ENCODE measurements around the gene ANKFY1. TPM values are rescaled to one million over a fixed set of nuclear protein-coding genes. Genes with fewer than 3 reads are reported as not detected.

Gene ANKFY1
- total RNA-seq, 1 experiment from 2014 or later: 63.2 TPM

DNA sequence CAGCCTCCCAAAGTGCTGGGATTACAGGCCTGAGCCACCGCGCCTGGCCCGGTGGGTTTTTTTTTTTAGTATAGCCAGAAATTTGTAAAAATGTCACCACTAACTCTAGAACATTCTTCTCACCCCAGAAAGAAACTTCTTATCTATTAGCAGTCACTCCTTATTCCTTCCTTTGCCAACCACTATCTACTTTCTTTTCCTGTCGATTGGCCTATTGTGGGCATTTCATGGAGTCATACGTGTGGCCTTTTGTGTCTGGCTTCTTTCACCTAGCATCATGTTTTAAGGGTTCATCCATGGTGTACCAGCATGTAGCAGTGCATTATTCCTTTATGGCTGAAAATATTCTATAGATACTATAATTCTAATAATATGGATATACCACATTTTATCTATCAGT lies 117.1 kb downstream of the ANKFY1 start:
- H3K36me3 ChIP-seq (ENCODE audit: insufficient read depth, low read length, poor library complexity, severe bottlenecking): no peaks in the 10 kb centered on the region
- peaks cover 5% of the 10 kb centered on the region for H3K4me1 ChIP-seq (ENCODE audit: insufficient read depth, low read length, poor library complexity, severe bottlenecking)
- TF ChIP-seq EZH2 (IDR thresholded peaks at IDR 0.05; ENCODE audit: borderline replicate concordance, low read depth, low read length, poor library complexity, severe bottlenecking): no peak
- TF ChIP-seq, protein P1, sequence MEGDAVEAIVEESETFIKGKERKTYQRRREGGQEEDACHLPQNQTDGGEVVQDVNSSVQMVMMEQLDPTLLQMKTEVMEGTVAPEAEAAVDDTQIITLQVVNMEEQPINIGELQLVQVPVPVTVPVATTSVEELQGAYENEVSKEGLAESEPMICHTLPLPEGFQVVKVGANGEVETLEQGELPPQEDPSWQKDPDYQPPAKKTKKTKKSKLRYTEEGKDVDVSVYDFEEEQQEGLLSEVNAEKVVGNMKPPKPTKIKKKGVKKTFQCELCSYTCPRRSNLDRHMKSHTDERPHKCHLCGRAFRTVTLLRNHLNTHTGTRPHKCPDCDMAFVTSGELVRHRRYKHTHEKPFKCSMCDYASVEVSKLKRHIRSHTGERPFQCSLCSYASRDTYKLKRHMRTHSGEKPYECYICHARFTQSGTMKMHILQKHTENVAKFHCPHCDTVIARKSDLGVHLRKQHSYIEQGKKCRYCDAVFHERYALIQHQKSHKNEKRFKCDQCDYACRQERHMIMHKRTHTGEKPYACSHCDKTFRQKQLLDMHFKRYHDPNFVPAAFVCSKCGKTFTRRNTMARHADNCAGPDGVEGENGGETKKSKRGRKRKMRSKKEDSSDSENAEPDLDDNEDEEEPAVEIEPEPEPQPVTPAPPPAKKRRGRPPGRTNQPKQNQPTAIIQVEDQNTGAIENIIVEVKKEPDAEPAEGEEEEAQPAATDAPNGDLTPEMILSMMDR (conservative IDR thresholded peaks at IDR 0.05; ENCODE audit: low read depth, low read length): no peak
- DNase-seq (ENCODE audit: low spot score): no peak
- CTCF ChIA-PET: no interaction called here
- no peaks in the 10 kb centered on the region for H3K27me3 ChIP-seq (replicated peaks; ENCODE audit: insufficient read depth, low read depth, low read length, poor library complexity)
- intact Hi-C loops (cut with micrococcal nuclease; ENCODE audit: unreplicated experiment): no loop called here
- no peaks in the 10 kb centered on the region for H3K9me3 ChIP-seq (ENCODE audit: low read depth, low read length, poor library complexity, severe bottlenecking)
- POLR2A ChIA-PET (ENCODE audit: low non-redundant PET): no interaction called here
- H3K27ac ChIP-seq (ENCODE audit: low read depth, low read length, poor library complexity, severe bottlenecking): no peak overlapping the region
- no TSS peak for BruUV-seq (replicated peaks)
- no peak overlapping the region for H3K4me3 ChIP-seq (ENCODE audit: low read depth, low read length, poor library complexity, severe bottlenecking)

DNA sequence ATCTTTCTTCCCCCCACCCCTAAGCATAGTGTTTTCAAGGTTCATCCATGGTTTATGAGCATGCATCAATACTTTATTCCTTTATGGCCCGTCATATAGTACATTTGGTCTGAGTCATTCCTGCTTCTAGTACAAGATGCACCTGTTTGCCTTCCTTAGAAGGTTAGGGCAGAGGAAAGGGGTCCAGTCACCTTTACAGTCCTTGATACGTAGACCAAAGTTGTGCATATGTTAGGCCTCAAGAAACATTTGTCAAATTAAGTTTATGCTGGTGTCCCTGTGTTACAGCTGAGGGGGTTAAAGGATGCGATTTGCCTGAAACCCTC lies 119.4 kb downstream of the ANKFY1 start:
- H3K27ac ChIP-seq (ENCODE audit: low read depth, low read length, poor library complexity, severe bottlenecking): peak overlapping the region; percentile 99

DNA sequence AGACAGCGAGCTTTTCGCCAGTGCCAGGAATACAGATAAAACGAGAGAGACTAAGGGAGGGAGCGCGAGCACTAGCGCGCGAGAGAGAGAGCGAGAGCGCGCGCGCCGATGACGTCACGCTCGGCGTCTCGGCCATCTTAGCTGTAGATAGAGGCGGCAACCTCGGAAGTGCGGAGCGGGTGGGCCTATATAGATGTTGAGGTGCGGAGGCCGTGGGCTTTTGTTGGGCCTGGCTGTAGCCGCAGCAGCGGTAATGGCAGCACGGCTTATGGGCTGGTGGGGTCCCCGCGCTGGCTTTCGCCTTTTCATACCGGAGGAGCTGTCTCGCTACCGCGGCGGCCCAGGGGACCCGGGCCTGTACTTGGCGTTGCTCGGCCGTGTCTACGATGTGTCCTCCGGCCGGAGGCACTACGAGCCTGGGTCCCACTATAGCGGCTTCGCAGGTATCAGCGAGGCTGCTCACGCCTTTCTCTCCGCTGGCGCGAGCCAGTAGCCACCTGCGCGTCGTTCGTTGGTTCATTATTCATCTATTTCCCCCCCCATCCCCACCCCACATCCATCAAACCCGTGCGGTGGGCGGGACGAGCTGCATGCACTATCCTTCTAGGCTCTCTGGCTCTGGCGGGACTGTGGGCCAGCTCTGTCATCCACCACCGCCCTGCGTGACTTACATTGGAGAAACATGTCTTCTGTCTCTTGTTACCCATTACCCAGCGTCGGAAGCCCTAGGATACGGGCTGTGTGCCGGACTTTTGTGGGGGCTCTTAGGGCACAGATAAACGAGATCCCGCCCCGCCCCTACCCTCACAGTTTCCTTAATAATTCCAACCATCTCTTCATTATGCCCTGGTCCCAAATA lies 120.0 kb downstream of the ANKFY1 start:
- intact Hi-C loops (cut with micrococcal nuclease; ENCODE audit: unreplicated experiment): no loop called here
- TSS peak; percentile 59 for BruUV-seq (replicated peaks)
- no peaks in the 10 kb centered on the region for H3K27me3 ChIP-seq (replicated peaks; ENCODE audit: insufficient read depth, low read depth, low read length, poor library complexity)
- H3K27ac ChIP-seq (ENCODE audit: low read depth, low read length, poor library complexity, severe bottlenecking): peak overlapping the region; percentile 99
- H3K4me1 ChIP-seq (ENCODE audit: insufficient read depth, low read length, poor library complexity, severe bottlenecking): peaks cover 7% of the 10 kb centered on the region
- no peak for TF ChIP-seq EZH2 (IDR thresholded peaks at IDR 0.05; ENCODE audit: borderline replicate concordance, low read depth, low read length, poor library complexity, severe bottlenecking)
- TF ChIP-seq, protein P1 (conservative IDR thresholded peaks at IDR 0.05; ENCODE audit: low read depth, low read length): no peak
- peak overlapping the region; percentile 99 for H3K4me3 ChIP-seq (ENCODE audit: low read depth, low read length, poor library complexity, severe bottlenecking)
- H3K36me3 ChIP-seq (ENCODE audit: insufficient read depth, low read length, poor library complexity, severe bottlenecking): no peaks in the 10 kb centered on the region
- ChIA-PET CTCF (interaction anchor here (0.5 to 0.8 kb wide), 4 partner anchors 15 to 1537 kb away, joined by 3 to 5 read pairs (median 4); no protein-coding TSS in a partner anchor), POLR2A (ENCODE audit: low non-redundant PET) (interaction anchor here (0.6 to 0.7 kb wide), 4 partner anchors 12 to 1306 kb away, joined by 3 to 6 read pairs (median 4); partner anchors contain the start of gene SPNS2)
- DNase-seq (ENCODE audit: low spot score): peak; percentile 95
- H3K9me3 ChIP-seq (ENCODE audit: low read depth, low read length, poor library complexity, severe bottlenecking): no peaks in the 10 kb centered on the region

More for the DNA sequence above, 119.4 kb downstream of the ANKFY1 start:
- ChIA-PET CTCF (interaction anchor here (0.6 kb wide), 1 partner anchor 1189 kb away, joined by 4 read pairs; no protein-coding TSS in a partner anchor), POLR2A (ENCODE audit: low non-redundant PET) (interaction anchor here (0.6 kb wide), 1 partner anchor 354 kb away, joined by 5 read pairs; the partner anchor contains the start of gene SPNS2)
- peaks cover 7% of the 10 kb centered on the region for H3K4me1 ChIP-seq (ENCODE audit: insufficient read depth, low read length, poor library complexity, severe bottlenecking)
- H3K9me3 ChIP-seq (ENCODE audit: low read depth, low read length, poor library complexity, severe bottlenecking): no peaks in the 10 kb centered on the region
- TF ChIP-seq, protein P1 (conservative IDR thresholded peaks at IDR 0.05; ENCODE audit: low read depth, low read length): no peak
- no peak for TF ChIP-seq EZH2 (IDR thresholded peaks at IDR 0.05; ENCODE audit: borderline replicate concordance, low read depth, low read length, poor library complexity, severe bottlenecking)
- peak overlapping the region; percentile 99 for H3K4me3 ChIP-seq (ENCODE audit: low read depth, low read length, poor library complexity, severe bottlenecking)
- intact Hi-C loops (cut with micrococcal nuclease; ENCODE audit: unreplicated experiment): no loop called here
- no TSS peak for BruUV-seq (replicated peaks)
- DNase-seq (ENCODE audit: low spot score): no peak
- H3K27me3 ChIP-seq (replicated peaks; ENCODE audit: insufficient read depth, low read depth, low read length, poor library complexity): no peaks in the 10 kb centered on the region
- H3K36me3 ChIP-seq (ENCODE audit: insufficient read depth, low read length, poor library complexity, severe bottlenecking): no peaks in the 10 kb centered on the region

Data from A673 (cell line).